HL-60 (cell line): ENCODE measurements around the gene AIMP2.

Experiments
- CTCF ChIP-seq: IDR thresholded peaks from one replicate; pipeline ENCODE4 v1.5.1; 2011; ENCODE audit warnings: low read length, control low read depth, inconsistent platforms; ENCODE audit not compliant: insufficient read depth
- POLR2AphosphoS5 ChIP-seq: IDR thresholded peaks from 2 replicates; pipeline ENCODE4 v1.6.1; 2012; ENCODE audit warnings: low read depth
- REST ChIP-seq: IDR thresholded peaks from 2 replicates; pipeline ENCODE4 v1.6.1; 2012; ENCODE audit warnings: low read depth; ENCODE audit not compliant: insufficient replicate concordance
- SPI1 ChIP-seq: IDR thresholded peaks from 2 replicates; pipeline ENCODE4 v1.6.1; 2012; ENCODE audit warnings: low read depth, mild to moderate bottlenecking, borderline replicate concordance

GRCh38 chr7:6008668-6009611 is at the start of gene AIMP2, which contains the start of gene PMS2:
- TF ChIP-seq CTCF (no peak), POLR2AphosphoS5 (peak; percentile 89), REST (no peak), SPI1 (peak; percentile 34; the same call in 1 of the 2 replicates)
